ENCODE measurements around the gene RELA.
"Not testable (repeated sequence)": the region's sequence is repeated elsewhere in the genome, so short reads cannot be mapped to it uniquely, and the experiment has no call there.

Gene RELA

DNA sequence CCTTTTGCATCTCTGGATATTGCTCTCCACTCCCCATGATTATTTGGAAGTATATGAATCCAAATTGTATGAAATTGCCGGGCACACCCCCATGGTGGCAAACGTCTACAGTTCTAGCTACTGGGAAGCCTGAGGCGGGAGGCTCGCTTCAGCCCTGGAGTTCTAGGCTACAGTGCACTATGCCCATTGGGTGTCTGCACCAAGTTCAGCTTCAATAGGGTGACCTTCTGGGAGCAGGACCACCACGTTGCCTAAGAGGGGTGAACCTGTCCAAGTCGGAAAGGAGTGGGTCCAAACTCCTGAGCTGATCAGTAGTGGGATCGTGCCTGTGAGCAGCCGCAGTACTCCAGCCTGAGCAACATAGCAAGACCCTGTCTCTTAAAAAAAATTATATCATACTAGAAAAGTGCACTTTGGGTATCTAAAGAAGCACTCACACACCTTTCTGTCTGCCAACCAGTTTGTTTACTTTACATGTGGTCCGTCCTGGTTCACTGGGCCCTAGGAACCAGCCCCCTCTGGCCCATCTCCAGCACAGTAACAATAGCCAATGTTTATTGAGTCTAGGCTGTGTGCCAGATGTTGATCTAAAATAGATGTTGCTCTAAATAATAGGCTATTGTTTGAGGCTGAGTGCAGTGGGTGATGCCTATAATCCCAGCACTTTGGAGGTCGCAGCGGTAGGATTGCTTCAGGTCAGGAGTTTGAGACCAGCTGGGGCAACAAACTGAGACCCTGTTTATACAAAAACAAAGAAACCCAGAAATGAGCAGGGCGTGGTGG lies 32.9 kb upstream of the RELA start:
- DNase-seq (ENCODE audit: insufficient read length, low spot score) (no peak), FAIRE-seq (no peak)
- TF ChIP-seq POLR2A (IDR thresholded peaks at IDR 0.05; ENCODE audit: low read depth, low read length) = no peak

DNA sequence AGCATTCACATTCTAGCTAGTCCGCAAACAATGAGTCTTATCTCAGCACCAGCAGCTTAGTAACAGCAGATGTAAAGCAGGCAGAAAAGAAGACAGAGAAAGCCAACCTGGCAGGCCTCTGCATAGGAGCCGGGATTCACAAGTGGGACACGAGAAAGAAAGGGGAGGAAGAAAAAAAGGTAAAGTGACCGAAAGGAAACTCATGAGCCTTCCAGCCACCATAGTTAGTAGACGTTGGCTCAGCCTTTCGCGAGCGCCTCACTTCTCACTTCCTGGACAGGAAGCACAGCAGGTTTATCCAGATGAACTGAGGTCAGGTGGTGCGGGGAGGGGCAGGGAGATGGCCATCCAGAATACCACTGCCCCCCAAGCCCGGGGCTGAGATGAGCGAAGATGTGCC lies 29.7 kb upstream of the RELA start:
- DNase-seq (ENCODE audit: insufficient read length, low spot score) (no peak), FAIRE-seq (no peak)
- TF ChIP-seq POLR2A (IDR thresholded peaks at IDR 0.05; ENCODE audit: low read depth, low read length) = no peak

DNA sequence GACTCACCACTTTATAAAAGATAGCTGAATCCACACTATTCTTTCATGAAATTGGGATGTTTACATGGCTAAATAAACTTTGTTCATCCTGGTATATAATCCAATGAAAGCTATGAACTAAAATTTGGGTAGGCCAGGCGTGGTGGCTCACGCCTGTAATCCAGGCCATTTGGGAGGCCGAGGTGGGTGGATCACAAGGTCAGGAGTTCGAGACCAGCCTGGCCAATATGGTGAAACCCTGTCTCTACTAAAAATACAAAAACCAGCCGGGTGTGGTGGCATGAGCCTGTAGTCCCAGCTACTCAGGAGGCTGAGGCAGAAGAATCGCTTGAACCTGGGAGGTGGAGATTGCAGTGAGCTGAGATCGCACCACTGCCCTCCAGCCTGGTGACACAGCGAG lies 29.1 kb upstream of the RELA start:
- not testable (repeated sequence) for FAIRE-seq; DNase-seq (ENCODE audit: insufficient read length, low spot score)

DNA sequence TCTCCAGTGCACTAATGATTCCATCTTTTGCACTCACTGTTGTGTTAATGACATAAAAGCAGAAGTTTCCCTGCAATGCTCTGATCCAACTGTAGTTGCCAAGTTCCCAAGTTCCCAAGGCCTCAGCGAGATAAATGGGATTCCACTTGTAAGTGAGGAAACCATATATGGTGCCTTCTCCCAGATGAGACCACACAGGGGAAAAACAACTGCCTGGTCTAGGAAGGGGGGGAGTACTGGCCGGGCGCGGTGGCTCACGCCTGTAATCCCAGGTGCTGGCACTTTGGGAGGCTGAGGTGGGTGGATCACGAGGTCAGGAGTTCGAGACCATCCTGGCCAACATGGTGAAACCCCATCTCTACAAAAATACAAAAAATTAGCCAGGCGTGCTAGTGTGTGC lies 23.3 kb upstream of the RELA start:
- FAIRE-seq (no peak), DNase-seq (ENCODE audit: insufficient read length, low spot score) (no peak)
- TF ChIP-seq POLR2A (IDR thresholded peaks at IDR 0.05; ENCODE audit: low read depth, low read length) = no peak

DNA sequence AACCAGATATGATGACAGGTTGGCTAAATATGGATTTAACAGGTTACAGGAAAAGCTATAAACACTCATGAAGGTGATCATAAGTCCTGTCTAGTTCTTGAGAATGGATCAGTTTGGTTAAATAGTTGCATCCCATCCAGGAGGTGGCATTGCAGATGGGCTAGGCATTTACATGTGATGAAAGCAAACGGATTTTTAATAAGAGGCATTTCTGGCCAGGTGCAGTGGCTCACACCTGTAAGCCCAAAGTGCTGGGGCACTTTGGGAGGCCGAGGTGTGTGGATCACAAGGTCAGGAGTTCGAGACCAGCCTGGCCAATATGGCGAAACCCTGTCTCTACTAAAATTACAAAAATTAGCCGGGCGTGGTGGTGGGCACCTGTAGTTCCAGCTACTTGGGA lies 20.8 kb upstream of the RELA start:
- not testable (repeated sequence) for DNase-seq (ENCODE audit: insufficient read length, low spot score); FAIRE-seq

DNA sequence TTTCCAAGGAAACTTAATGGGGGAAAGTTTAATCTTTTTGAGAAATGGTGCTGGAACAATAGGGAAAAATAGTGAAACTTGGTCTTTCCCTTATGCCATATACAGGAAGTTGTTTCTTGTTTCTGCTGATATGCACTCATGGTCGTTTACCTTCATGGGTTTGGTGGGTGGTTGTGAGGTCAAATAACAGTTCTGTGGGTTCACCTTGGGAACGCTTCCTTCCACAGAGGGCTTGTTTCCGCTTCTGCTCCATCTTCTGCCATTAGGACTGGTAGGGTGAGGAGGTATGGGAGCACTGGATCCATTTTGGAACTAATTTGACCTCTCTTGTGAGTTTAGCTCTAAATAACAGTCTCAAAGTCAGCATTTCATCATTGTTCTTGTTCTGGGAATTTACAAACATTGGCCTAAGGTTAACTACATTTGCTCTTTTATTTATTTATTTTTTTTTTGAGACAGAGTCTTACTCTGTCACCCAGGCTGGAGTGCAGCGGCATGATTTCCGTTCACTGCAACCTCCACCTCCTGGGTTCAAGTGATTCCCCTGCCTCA lies 17.6 kb upstream of the RELA start:
- DNase-seq (ENCODE audit: insufficient read length, low spot score) (no peak), FAIRE-seq (no peak)
- TF ChIP-seq POLR2A (IDR thresholded peaks at IDR 0.05; ENCODE audit: low read depth, low read length) = no peak

DNA sequence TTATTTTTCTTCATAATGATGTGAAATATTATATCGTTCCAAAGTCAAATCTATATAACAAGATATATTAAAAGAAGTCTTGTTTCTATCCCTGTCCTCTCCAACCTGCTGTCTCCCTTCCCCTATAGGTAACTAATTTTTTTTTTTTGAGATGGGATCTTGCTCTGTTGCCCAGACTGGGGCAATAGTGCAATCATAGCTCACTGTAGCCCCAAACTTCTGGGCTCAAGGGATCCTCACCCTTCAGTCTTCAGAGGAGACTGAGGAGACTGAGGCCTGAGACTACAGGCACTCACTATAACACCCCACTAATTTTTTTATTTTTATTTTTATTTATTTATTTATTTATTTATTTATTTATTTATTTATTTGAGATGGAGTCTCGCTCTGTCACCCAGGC lies 10.3 kb upstream of the RELA start:
- TF ChIP-seq POLR2A (IDR thresholded peaks at IDR 0.05; ENCODE audit: low read depth, low read length) = no peak
- DNase-seq (ENCODE audit: insufficient read length, low spot score) (no peak), FAIRE-seq (no peak)

DNA sequence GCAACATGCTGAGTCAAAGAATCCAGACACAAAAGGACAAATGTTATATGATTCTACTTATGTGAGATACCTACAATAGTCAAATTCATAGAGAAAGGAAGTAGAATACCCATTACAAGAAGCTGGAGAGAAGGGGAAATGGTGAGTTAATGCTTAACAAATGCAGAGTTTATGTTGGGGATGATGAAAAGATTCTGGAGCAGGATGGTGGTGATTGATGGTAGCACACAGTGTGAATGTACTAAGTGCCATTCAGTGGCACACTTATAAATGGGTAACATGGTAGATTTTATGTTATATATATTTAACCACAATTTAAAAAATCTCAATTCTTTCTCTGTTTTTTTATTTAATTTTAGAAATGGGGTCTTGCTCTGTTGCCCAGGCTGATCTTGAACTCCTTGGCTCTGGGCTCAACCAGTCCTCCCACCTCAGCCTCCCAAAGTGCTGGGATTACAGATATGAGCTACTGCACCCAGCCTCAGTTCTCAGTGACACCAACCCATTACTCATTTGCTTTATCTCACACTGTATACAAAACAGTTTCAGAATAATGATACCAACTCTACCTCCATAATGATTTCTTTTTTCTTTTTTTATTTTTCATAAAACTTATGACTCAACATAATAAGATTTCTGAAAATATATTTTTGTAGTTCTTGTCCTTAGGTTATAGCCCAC lies 9.6 kb upstream of the RELA start:
- no peak for DNase-seq (ENCODE audit: insufficient read length, low spot score)
- TF ChIP-seq POLR2A (IDR thresholded peaks at IDR 0.05; ENCODE audit: low read depth, low read length) = no peak
- FAIRE-seq = no peak

DNA sequence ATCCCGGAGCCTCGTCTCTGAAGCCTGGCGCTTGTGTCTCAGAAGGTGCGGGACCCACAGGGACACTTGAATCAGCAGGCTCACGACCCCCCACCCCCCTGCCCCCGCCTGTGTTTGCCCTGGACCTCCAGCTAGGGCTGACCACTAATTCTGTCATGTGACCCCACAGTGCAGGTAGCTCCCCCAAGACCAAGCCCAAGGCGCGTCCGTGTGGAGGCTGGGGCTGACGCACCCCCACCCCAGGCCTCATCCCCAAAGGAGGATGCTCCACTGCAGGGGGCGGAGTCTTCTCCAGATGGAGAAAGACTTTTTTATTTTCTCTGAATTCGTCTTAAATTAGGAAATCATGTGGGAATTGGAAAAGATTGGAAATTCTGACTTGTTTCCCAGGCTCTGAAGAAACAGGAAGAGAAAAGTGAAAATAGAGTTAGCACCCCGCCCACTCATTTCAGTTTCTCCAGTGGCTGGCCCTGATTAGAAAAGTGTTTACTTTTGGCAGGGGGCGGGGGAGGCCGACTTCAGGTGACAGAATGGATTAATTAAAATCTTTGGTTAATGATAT lies 1.0 kb upstream of the RELA start:
- TF ChIP-seq POLR2A (IDR thresholded peaks at IDR 0.05; ENCODE audit: low read depth, low read length) = 0 out of 2 replicates have a peak, but pooled peaks have one; percentile 23
- no peak for DNase-seq (ENCODE audit: insufficient read length, low spot score)
- no peak for FAIRE-seq

DNA sequence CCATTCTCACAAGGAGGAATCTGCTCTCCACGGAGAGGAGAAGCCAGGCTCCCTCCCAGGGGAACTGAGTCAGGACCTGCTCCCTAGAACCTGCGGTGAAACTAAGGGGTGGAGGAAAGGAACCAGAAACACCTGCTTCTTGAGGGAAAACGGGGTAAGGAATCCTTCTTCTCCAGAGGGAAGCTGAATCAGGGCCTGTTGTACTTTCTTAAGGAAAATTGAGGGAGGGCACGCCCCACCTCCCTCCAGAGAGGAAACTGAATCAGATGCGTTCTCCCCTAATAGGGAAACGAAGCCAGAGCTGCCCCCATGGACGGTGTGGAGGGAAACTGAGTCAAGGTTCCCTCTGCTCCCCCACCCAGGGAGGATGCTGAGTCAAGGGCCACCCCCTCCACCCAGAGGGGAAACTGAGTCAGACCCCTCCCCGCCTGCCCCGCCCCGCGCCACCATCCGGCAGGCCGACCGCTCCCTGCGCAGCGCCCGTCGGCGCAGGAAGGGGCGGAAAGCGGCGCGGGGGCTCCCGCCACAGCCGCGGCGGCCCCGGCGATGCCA lies 393 bp downstream of the RELA start:
- no peak for DNase-seq (ENCODE audit: insufficient read length, low spot score)
- FAIRE-seq = no peak
- TF ChIP-seq POLR2A (IDR thresholded peaks at IDR 0.05; ENCODE audit: low read depth, low read length) = no peak

DNA sequence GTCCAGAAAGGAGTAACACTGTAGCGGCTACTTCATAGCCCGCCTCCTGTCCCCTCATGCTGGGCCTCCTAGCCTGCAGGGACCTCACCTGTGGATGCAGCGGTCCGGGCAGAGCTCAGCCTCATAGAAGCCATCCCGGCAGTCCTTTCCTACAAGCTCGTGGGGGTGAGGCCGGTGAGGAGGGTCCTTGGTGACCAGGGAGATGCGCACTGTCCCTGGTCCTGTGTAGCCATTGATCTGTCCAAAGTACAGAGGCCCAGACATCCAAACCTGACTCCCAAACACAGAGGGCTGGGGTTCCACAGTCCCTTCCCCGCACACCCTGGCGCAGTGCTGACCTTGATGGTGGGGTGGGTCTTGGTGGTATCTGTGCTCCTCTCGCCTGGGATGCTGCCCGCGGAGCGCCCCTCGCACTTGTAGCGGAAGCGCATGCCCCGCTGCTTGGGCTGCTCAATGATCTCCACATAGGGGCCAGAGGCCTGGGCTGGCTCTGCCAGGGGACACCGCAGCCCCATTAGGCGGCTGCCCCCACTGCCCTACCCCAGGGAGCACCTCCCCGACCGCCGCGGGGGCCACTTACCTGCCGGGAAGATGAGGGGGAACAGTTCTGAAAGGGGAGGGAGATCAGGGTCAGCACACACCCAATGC lies 993 bp downstream of the RELA start:
- FAIRE-seq (no peak), DNase-seq (ENCODE audit: insufficient read length, low spot score) (no peak)
- no peak for TF ChIP-seq POLR2A (IDR thresholded peaks at IDR 0.05; ENCODE audit: low read depth, low read length)

DNA sequence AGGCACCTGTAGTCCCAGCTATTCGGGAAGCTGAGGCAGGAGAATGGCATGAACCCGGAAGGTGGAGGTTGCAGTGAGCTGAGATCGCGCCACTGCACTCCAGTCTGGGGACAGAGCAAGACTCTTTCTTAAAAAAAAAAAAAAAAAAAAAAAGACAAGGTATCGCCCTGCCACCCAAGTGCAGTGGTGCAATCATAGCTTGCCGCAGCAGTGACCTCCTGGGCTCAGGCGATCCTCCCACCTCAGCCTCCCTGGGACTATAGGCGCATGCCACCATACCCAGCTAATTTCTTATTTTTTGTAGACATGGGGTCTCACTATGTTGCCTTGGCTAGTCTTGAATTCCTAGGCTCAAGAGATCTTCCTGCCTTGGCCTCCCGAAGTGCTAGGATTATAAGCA lies 1.8 kb downstream of the RELA start:
- DNase-seq (ENCODE audit: insufficient read length, low spot score); FAIRE-seq: not testable (repeated sequence)

DNA sequence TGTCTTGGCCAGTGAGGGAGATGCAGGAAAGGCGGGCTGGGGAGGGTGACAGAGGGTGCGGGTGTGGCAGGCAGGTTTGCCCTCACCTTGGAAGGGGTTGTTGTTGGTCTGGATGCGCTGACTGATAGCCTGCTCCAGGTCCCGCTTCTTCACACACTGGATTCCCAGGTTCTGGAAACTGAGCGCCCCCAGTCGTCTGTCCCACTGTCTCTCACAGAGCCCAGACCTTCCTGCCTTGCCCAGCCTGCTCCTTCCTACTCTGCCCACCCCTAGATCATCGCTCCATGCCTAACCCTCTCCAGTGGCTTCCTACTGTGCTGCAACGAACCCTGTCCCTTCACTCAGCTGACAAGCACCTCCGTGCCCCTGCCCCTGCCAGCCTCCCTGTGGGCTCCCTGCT lies 2.7 kb downstream of the RELA start:
- TF ChIP-seq POLR2A (IDR thresholded peaks at IDR 0.05; ENCODE audit: low read depth, low read length) = no peak
- DNase-seq (ENCODE audit: insufficient read length, low spot score) = no peak
- no peak for FAIRE-seq
